ENCODE results near the gene HEATR3. TPM values are rescaled to one million over a fixed set of nuclear protein-coding genes. Genes with fewer than 3 reads are reported as not detected.

HEATR3 gene
- total and polyA plus RNA-seq, 2 of the 13 experiments (the other 11 are each of a cell fraction or from before 2014, with no cell fraction given), result 22.4 to 52.4 TPM

DNA sequence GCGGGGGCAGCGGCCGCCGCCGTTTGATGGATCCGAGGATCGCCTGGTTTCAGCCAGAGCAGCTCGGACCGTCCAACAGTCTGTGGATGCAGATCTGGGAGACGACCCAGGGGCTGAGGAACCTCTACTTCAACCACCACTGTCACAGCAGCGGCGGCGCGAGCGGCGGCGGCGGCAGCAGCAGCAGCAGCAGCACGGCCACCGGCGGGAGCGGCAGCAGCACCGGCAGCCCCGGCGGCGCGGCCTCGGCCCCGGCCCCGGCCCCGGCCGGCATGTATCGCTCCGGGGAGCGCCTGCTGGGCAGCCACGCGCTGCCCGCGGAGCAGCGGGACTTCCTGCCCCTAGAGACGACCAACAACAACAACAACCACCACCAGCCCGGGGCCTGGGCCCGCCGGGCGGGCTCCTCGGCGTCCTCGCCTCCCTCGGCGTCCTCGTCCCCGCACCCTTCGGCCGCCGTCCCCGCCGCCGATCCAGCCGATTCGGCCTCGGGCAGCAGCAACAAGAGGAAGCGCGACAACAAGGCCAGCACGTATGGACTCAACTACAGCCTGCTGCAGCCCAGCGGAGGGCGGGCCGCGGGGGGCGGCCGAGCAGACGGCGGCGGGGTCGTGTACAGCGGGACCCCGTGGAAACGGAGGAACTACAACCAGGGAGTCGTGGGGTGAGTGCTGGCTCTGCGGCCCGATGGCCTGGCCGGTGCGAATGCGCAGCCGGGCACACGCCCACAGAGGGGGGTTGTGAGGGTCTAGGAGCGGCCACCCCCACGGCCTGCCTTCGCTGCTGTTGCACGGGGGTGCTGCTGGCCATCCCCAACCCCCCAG, 88.0 kb downstream of the HEATR3 start (continued):
- TF ChIP-seq SALL1 (CRISPR knock-in tag; IDR thresholded peaks at IDR 0.05) (peak; percentile 56; the same call in 1 of the 2 replicates), KDM5A (IDR thresholded peaks at IDR 0.05; ENCODE audit: borderline replicate concordance, low read length) (no peak), ZNF839 (CRISPR knock-in tag; IDR thresholded peaks at IDR 0.05; ENCODE audit: borderline replicate concordance) (no peak), KDM4B (CRISPR knock-in tag; IDR thresholded peaks at IDR 0.05) (peak; percentile 66; the same call in 1 of the 2 replicates), ZMAT3 (CRISPR knock-in tag; conservative IDR thresholded peaks at IDR 0.05) (no peak), SIX1 (CRISPR knock-in tag; IDR thresholded peaks at IDR 0.05; ENCODE audit: borderline replicate concordance) (no peak), HOXA5 (CRISPR knock-in tag; IDR thresholded peaks at IDR 0.05) (no peak), ZNF546 (CRISPR knock-in tag; conservative IDR thresholded peaks at IDR 0.05) (peak; percentile 51; the same call in 1 of the 2 replicates), ATM (IDR thresholded peaks at IDR 0.05; ENCODE audit: borderline replicate concordance) (no peak), RBM22 (optimal IDR thresholded peaks at IDR 0.05; ENCODE audit: low read length) (no peak), ZNF350 (CRISPR knock-in tag; IDR thresholded peaks at IDR 0.05; ENCODE audit: borderline replicate concordance, low read depth) (peak; percentile 55; the same call in 1 of the 2 replicates), MXI1 (IDR thresholded peaks at IDR 0.05; ENCODE audit: borderline replicate concordance, low read depth, low read length) (peak; percentile 43; the same call in 1 of the 3 replicates), MTA3 (CRISPR knock-in tag; IDR thresholded peaks at IDR 0.05) (no peak), TRIM24 (CRISPR knock-in tag; IDR thresholded peaks at IDR 0.05) (no peak), TSC22D2 (CRISPR knock-in tag; IDR thresholded peaks at IDR 0.05; ENCODE audit: borderline replicate concordance) (no peak), TARDBP (CRISPR knock-in tag; IDR thresholded peaks at IDR 0.05) (no peak), BRCA1 (CRISPR knock-in tag; IDR thresholded peaks at IDR 0.05) (no peak), ZNF10 (CRISPR knock-in tag; IDR thresholded peaks at IDR 0.05; ENCODE audit: borderline replicate concordance, low read depth) (no peak), PHF20 (CRISPR knock-in tag; IDR thresholded peaks at IDR 0.05) (no peak)
- TF ChIP-seq, protein P1, sequence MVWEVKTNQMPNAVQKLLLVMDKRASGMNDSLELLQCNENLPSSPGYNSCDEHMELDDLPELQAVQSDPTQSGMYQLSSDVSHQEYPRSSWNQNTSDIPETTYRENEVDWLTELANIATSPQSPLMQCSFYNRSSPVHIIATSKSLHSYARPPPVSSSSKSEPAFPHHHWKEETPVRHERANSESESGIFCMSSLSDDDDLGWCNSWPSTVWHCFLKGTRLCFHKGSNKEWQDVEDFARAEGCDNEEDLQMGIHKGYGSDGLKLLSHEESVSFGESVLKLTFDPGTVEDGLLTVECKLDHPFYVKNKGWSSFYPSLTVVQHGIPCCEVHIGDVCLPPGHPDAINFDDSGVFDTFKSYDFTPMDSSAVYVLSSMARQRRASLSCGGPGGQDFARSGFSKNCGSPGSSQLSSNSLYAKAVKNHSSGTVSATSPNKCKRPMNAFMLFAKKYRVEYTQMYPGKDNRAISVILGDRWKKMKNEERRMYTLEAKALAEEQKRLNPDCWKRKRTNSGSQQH (CRISPR knock-in tag; IDR thresholded peaks at IDR 0.05; ENCODE audit: low read depth), result peak; percentile 6; the same call in 1 of the 2 replicates
- TF ChIP-seq, protein P2, sequence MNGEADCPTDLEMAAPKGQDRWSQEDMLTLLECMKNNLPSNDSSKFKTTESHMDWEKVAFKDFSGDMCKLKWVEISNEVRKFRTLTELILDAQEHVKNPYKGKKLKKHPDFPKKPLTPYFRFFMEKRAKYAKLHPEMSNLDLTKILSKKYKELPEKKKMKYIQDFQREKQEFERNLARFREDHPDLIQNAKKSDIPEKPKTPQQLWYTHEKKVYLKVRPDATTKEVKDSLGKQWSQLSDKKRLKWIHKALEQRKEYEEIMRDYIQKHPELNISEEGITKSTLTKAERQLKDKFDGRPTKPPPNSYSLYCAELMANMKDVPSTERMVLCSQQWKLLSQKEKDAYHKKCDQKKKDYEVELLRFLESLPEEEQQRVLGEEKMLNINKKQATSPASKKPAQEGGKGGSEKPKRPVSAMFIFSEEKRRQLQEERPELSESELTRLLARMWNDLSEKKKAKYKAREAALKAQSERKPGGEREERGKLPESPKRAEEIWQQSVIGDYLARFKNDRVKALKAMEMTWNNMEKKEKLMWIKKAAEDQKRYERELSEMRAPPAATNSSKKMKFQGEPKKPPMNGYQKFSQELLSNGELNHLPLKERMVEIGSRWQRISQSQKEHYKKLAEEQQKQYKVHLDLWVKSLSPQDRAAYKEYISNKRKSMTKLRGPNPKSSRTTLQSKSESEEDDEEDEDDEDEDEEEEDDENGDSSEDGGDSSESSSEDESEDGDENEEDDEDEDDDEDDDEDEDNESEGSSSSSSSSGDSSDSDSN (CRISPR knock-in tag; IDR thresholded peaks at IDR 0.05), result peak; percentile 76
- TF ChIP-seq, protein P3, sequence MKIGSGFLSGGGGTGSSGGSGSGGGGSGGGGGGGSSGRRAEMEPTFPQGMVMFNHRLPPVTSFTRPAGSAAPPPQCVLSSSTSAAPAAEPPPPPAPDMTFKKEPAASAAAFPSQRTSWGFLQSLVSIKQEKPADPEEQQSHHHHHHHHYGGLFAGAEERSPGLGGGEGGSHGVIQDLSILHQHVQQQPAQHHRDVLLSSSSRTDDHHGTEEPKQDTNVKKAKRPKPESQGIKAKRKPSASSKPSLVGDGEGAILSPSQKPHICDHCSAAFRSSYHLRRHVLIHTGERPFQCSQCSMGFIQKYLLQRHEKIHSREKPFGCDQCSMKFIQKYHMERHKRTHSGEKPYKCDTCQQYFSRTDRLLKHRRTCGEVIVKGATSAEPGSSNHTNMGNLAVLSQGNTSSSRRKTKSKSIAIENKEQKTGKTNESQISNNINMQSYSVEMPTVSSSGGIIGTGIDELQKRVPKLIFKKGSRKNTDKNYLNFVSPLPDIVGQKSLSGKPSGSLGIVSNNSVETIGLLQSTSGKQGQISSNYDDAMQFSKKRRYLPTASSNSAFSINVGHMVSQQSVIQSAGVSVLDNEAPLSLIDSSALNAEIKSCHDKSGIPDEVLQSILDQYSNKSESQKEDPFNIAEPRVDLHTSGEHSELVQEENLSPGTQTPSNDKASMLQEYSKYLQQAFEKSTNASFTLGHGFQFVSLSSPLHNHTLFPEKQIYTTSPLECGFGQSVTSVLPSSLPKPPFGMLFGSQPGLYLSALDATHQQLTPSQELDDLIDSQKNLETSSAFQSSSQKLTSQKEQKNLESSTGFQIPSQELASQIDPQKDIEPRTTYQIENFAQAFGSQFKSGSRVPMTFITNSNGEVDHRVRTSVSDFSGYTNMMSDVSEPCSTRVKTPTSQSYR (CRISPR knock-in tag; IDR thresholded peaks at IDR 0.05; ENCODE audit: borderline replicate concordance), result no peak

All from HepG2 (cell line).